NCI-H774 (cell line): ENCODE measurements around the gene BEGAIN.

ENCODE experiments used
- DNase-seq: peaks from one replicate; lab custom pipeline; 2025; lab: John Stamatoyannopoulos, UW

Gene BEGAIN

DNA sequence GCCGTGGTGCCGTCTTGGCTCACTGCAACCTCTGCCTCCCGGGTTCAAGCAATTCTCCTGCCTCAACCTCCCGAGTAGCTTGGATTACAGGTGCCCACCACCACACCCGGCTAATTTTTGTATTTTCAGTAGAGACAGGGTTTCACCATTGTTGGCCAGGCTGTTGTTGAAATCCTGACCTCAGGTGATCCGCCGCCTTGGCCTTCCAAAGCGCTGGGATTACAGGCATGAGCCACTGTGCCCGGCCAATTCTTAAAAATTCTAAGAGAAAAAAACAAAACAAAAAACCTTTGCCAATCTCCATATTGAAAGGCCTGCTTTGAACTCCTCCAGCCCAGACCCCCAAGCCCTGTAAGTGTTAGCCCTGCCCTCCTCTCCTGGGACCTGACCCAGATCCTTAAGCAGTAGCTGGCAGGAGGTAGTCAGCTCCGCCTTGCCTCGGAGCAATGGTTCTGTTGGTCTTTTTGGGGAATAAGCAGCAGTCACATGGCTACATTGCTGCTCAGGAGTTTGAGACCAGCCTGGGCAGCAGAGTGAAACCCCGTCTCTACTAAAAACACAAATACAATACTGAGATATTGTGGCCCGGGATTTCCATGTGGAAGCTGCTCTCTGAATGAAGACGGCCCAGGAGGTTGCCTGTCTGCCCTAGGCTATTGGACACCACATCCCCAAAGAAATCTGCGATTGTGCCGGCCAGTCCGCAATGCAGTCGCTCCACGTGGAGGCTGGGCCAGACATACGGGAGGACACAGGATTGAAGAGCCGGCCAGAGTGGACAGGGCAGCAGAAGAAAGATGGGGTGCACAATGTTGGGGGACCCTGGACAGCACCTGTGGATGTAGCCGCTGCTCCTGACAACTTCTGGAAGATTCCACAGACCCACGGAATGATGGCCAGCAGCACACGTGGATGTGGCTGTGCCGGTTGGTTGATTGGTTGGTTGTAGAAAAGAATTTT lies 28.8 kb upstream of the BEGAIN start:
- no peak for DNase-seq

- DNase-seq, result no peak
Measured at GRCh38 chr14:100614803-100615202, 27.6 kb upstream of the BEGAIN start.

DNA sequence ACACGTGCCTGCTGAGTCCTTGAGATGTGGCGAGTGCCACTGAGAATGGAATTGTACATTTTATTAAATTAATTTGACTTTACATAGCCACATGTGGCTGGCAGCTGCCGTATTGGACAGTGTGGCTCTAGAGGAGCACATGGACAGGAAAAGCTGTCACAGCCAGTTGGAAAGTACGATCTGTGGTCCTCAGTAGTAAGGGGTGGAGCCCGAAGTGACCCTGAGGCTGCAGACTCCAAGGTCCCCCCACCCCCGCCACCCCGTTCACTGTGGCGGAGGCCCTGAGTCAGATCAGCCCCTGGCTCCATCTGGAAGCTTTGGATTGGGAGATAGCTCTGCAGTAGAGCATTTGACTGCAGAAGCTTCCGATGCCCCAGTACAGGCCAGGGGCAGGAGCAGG lies 25.8 kb upstream of the BEGAIN start:
- no peak for DNase-seq

DNA sequence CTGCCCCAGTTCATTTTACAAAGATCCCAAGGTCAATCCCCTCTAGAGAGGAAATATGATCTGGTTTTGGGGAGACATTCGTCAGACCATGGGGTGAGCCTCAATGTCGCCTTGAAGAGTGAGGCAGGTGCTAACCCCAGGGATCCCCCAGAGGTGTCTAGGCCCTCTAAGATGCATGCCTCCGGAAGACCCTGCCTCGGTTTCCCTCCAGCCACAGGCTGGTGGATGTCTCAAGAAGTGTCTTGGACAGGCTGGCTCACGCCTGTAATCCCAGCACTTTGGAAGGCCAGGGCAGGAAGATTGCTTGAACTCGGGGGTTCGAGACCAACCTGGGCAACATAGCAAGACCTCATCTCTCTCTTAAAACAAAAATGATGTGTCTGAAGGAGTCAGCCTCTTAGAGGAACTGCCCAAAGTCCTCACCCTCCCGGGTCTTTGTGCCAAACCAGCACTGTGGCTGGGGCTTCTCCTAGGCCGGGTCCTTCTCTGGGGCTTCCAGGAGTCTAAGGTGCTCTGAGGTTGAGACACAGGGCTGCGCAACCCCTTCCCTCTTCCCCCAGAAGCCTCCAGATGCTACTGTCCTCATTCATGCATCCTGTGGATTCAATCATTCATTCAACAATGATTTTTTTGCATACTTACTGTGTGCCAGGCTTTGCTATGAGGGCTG lies 24.7 kb upstream of the BEGAIN start:
- DNase-seq, result no peak

- DNase-seq, result no peak
Measured at GRCh38 chr14:100610511-100611217, 23.4 kb upstream of the BEGAIN start.

DNA sequence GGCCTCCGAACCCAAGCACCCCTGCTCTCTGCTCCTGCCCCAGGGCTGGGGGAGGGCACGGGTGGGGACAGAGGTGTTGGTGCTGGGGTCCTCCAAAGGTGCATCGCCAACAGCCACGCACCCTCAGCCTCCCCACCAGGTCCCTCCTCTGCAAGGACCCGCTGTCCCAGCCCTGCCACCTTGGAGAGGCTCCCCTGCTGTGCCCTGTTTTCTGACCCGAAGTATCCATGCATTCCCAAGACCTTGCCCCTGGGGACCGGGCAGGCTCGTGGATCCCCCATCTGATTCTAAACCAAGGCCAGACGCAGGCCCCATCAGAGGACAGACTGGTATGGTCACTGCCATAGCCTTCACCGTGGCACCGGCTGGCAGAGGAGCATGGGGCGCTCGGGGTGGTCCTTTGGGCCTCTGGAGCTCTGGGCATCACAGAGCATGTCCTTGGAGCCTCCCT lies 22.7 kb upstream of the BEGAIN start:
- no peak for DNase-seq

- DNase-seq, result no peak
Measured at GRCh38 chr14:100609331-100609870, 22.2 kb upstream of the BEGAIN start.

- no peak for DNase-seq
Measured at GRCh38 chr14:100608586-100609330, 21.5 kb upstream of the BEGAIN start.

GRCh38 chr14:100608064-100608463 lies 20.8 kb upstream of the BEGAIN start:
- no peak for DNase-seq

- DNase-seq, result no peak
Measured at GRCh38 chr14:100607611-100607956, 20.4 kb upstream of the BEGAIN start.

DNA sequence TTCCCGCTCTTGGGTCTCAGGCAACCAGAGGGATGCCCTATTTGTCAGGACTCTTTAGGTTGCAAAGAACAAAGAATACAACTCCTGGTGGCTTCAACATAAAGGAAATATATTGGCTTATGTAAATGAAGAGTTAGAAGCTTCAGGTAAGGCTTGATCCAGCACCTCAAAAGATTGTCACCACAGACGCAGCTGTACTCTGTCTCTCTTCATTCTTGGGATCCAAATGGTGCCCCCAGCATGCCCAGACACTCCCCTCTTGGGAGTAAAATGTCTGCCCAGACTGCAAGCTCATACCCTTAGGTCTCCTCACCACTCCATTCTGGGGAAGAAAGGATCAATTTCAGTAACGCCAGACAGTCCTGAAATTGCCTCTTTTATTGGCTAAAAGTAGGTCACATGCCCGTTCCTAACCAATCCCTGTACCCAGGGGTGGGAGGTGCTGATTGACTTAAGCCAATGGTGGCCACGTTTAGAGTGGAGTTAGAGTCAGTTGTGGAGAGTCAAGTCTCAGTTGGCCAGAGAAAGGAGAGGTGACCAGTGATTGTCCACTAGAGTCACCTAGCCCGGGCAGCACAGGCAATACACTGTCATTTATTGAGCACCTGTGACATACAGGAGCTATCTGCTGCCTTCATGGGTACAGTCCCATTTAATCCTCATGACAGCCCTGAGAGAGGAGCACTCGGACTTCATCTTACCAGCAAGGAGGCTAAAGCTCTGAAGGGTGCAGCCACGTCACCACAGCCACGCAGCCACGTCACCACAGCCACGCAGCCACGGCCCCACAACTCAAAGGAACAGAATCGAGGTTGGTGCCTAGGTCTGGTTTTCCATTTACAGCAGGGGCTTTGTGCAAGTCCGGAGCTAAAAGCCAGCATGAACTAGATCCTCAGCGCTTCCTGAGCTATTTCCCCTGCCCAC lies 19.7 kb upstream of the BEGAIN start:
- no peak for DNase-seq

DNA sequence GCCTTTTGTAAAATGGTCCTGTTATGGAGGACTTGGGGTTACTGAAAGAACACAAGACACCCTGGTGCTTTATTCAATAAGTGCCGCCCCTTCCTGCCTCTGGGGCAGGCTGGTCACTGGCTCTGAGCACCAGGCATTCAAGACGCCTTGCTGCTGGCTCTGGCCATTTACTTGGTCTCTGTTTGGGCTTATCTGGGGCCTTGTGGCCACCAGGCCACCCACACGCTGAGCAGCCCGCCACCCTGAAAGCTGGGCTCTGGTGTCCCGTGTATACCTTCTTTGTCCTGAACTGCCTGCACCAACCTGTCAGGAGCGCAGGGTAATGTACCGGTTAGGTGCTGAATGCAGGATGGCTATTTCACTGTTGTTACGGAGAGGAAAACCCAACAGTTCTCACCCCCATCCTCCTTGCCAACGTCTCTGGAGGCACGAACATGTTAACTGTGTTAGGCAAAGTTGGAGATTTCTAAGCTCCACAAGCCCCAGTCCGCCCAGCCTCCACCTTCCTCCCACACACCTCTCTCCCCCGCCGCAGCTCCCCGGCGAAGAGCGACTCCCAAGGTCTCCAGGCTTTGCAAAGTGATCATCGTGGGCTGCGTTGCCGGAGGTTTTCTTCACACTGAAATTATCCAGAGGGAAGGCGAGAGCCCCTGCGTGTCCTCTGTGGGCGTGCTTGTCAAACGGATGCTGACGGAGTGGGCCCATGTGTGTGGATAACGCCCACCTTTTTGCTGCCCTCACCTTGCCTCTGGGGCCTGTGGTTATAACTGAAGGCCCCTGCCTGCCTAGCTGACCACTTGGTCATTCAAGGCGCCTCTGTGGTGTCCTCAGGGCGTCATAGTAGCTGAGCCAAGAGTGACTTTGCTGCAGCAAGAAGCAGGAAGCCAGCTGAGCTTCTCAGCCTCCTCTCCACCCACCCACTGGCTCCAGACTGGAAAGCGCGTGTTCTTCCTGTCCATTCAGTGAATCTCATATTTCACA lies 18.8 kb upstream of the BEGAIN start:
- DNase-seq, result no peak

DNA sequence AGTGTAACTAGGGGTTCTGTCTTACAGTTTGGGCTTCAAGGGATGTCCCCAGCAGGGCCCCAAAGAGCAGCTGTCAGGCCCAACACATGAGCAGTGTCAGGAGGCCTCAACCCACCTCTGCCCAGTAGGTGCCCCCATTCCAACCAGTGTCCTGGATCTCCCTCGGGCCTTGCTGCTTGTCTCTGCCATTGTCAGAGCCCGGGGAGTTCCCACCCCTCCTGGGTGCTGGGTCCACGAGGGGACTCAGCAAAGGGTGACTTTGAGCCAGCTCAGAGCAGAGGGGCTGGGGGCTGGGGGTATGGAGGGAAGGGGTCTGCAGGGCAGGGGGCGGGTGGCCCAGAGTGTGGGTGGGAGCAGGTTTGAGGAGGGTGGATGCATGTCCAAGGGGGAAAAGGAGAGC lies 18.0 kb upstream of the BEGAIN start:
- no peak for DNase-seq

- no peak for DNase-seq
Measured at GRCh38 chr14:100604709-100605108, 17.5 kb upstream of the BEGAIN start.

GRCh38 chr14:100604121-100604501 lies 16.9 kb upstream of the BEGAIN start:
- no peak for DNase-seq

GRCh38 chr14:100603341-100604120 lies 16.3 kb upstream of the BEGAIN start:
- DNase-seq, result no peak

- no peak for DNase-seq
Measured at GRCh38 chr14:100602621-100603230, 15.5 kb upstream of the BEGAIN start.

- DNase-seq, result no peak
Measured at GRCh38 chr14:100601914-100602313, 14.7 kb upstream of the BEGAIN start.
